Measurements from ENCODE around the gene MTMR10. TPM values are rescaled to one million over a fixed set of nuclear protein-coding genes. Genes with fewer than 3 reads are reported as not detected.

MTMR10 gene
- total RNA-seq, 1 donor from 2014 or later: 14.8 TPM

DNA sequence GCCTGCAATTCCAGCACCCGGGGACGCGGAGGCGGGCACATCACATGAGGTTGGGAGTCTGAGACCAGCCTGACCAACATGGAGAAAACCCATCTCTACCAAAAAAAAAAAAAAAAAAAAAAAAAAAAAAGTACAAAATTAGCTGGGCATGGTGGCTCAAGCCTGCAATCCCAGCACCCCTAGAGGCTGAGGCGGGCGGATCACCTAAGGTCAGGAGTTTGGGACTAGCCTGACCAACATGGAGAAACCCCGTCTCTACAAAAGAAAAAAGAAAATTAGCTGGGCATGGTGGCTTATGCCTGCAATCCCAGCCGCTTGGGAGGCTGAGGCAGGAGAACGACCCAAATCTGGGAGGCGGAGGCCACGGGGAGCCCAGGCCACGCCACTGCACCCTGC, 95.2 kb downstream of the MTMR10 start:
- DNase-seq (ENCODE audit: low read depth) (no peak), FAIRE-seq (no peak)
- no peak overlapping the region for H3K27ac ChIP-seq (ENCODE audit: low read depth, low read length)
- Mint-ChIP-seq H3K4me1 (ENCODE audit: low read depth, unreplicated experiment) (no peaks in the 10 kb centered on the region), H3K36me3 (ENCODE audit: low read depth, unreplicated experiment) (no peaks in the 10 kb centered on the region), H3K27me3 (ENCODE audit: low read depth, unreplicated experiment) (no peaks in the 10 kb centered on the region), H3K9me3 (ENCODE audit: unreplicated experiment) (no peaks in the 10 kb centered on the region), H3K4me3 (ENCODE audit: unreplicated experiment) (no peak overlapping the region), H3K27ac (ENCODE audit: unreplicated experiment) (no peak overlapping the region)
- no peak overlapping the region for H3K4me2 ChIP-seq (ENCODE audit: low read length)
- H4K20me1 ChIP-seq (ENCODE audit: insufficient read depth, low read length): no peaks in the 10 kb centered on the region
- H3K9me3 ChIP-seq (ENCODE audit: insufficient read depth, low read depth, low read length): no peaks in the 10 kb centered on the region
- H3K4me3 ChIP-seq (ENCODE audit: insufficient read depth, low read depth, low read length): no peak overlapping the region
- no peak overlapping the region for H3K9ac ChIP-seq (ENCODE audit: low read length)
- H3K36me3 ChIP-seq (ENCODE audit: insufficient read depth, low read length): no peaks in the 10 kb centered on the region
- H3K27me3 ChIP-seq (ENCODE audit: insufficient read depth, low read length): no peaks in the 10 kb centered on the region
- TF ChIP-seq EZH2 (IDR thresholded peaks at IDR 0.05; ENCODE audit: insufficient read depth, low read length): no peak
- TF ChIP-seq CTCF (IDR thresholded peaks at IDR 0.05; ENCODE audit: insufficient read depth, low read depth, low read length): no peak
- no peak overlapping the region for H2AFZ ChIP-seq (ENCODE audit: low read depth, low read length)
- H3K79me2 ChIP-seq (ENCODE audit: insufficient read depth, low read length): no peaks in the 10 kb centered on the region
- H3K4me1 ChIP-seq (ENCODE audit: insufficient read depth, low read length): peaks cover 3% of the 10 kb centered on the region

- Mint-ChIP-seq H3K27ac (ENCODE audit: unreplicated experiment) (no peak overlapping the region), H3K36me3 (ENCODE audit: low read depth, unreplicated experiment) (no peaks in the 10 kb centered on the region), H3K4me1 (ENCODE audit: low read depth, unreplicated experiment) (no peaks in the 10 kb centered on the region), H3K27me3 (ENCODE audit: low read depth, unreplicated experiment) (no peaks in the 10 kb centered on the region), H3K9me3 (ENCODE audit: unreplicated experiment) (no peaks in the 10 kb centered on the region), H3K4me3 (ENCODE audit: unreplicated experiment) (no peak overlapping the region)
- no peaks in the 10 kb centered on the region for H3K27me3 ChIP-seq (ENCODE audit: insufficient read depth, low read length)
- DNase-seq (ENCODE audit: low read depth) (no peak), FAIRE-seq (no peak)
- no peak overlapping the region for H3K4me3 ChIP-seq (ENCODE audit: insufficient read depth, low read depth, low read length)
- TF ChIP-seq CTCF (IDR thresholded peaks at IDR 0.05; ENCODE audit: insufficient read depth, low read depth, low read length) (no peak), EZH2 (IDR thresholded peaks at IDR 0.05; ENCODE audit: insufficient read depth, low read length) (no peak)
- H4K20me1 ChIP-seq (ENCODE audit: insufficient read depth, low read length): no peaks in the 10 kb centered on the region
- no peaks in the 10 kb centered on the region for H3K9me3 ChIP-seq (ENCODE audit: insufficient read depth, low read depth, low read length)
- H3K4me2 ChIP-seq (ENCODE audit: low read length): no peak overlapping the region
- H3K79me2 ChIP-seq (ENCODE audit: insufficient read depth, low read length): no peaks in the 10 kb centered on the region
- no peak overlapping the region for H3K27ac ChIP-seq (ENCODE audit: low read depth, low read length)
- no peaks in the 10 kb centered on the region for H3K36me3 ChIP-seq (ENCODE audit: insufficient read depth, low read length)
- H3K4me1 ChIP-seq (ENCODE audit: insufficient read depth, low read length): peaks cover 3% of the 10 kb centered on the region
- H3K9ac ChIP-seq (ENCODE audit: low read length): no peak overlapping the region
- no peak overlapping the region for H2AFZ ChIP-seq (ENCODE audit: low read depth, low read length)
These were observed 95.8 kb downstream of the MTMR10 start for GRCh38 chr15:30895461-30896210.

- Histone ChIP-seq H3K9me3 (ENCODE audit: insufficient read depth, low read depth, low read length) (no peaks in the 10 kb centered on the region), H3K27ac (ENCODE audit: low read depth, low read length) (no peak overlapping the region), H4K20me1 (ENCODE audit: insufficient read depth, low read length) (no peaks in the 10 kb centered on the region), H3K4me2 (ENCODE audit: low read length) (no peak overlapping the region), H3K9ac (ENCODE audit: low read length) (no peak overlapping the region), H3K4me1 (ENCODE audit: insufficient read depth, low read length) (no peaks in the 10 kb centered on the region), H3K36me3 (ENCODE audit: insufficient read depth, low read length) (no peaks in the 10 kb centered on the region), H2AFZ (ENCODE audit: low read depth, low read length) (no peak overlapping the region), H3K4me3 (ENCODE audit: insufficient read depth, low read depth, low read length) (no peak overlapping the region), H3K79me2 (ENCODE audit: insufficient read depth, low read length) (no peaks in the 10 kb centered on the region), H3K27me3 (ENCODE audit: insufficient read depth, low read length) (no peaks in the 10 kb centered on the region)
- no peak for DNase-seq (ENCODE audit: low read depth)
- FAIRE-seq: no peak
- no peaks in the 10 kb centered on the region for H3K9me3 Mint-ChIP-seq (ENCODE audit: unreplicated experiment)
- no peak overlapping the region for H3K27ac Mint-ChIP-seq (ENCODE audit: unreplicated experiment)
- no peak overlapping the region for H3K4me3 Mint-ChIP-seq (ENCODE audit: unreplicated experiment)
- no peaks in the 10 kb centered on the region for H3K4me1 Mint-ChIP-seq (ENCODE audit: low read depth, unreplicated experiment)
- H3K36me3 Mint-ChIP-seq (ENCODE audit: low read depth, unreplicated experiment): no peaks in the 10 kb centered on the region
- H3K27me3 Mint-ChIP-seq (ENCODE audit: low read depth, unreplicated experiment): no peaks in the 10 kb centered on the region
- TF ChIP-seq CTCF (IDR thresholded peaks at IDR 0.05; ENCODE audit: insufficient read depth, low read depth, low read length): no peak
- TF ChIP-seq EZH2 (IDR thresholded peaks at IDR 0.05; ENCODE audit: insufficient read depth, low read length): no peak
These were observed 102.2 kb downstream of the MTMR10 start for GRCh38 chr15:30889196-30889595.

Data from astrocyte (in vitro differentiated cells and primary cell).